ENCODE measurements around the gene PRKX. TPM values are rescaled to one million over a fixed set of nuclear protein-coding genes. Genes with fewer than 3 reads are reported as not detected.
"Not testable (repeated sequence)": the region's sequence is repeated elsewhere in the genome, so short reads cannot be mapped to it uniquely, and the experiment has no call there.

PRKX gene
- total RNA-seq, 1 experiment from 2014 or later = 20.5 TPM

GRCh38 chrX:3735891-3736290 lies 22.4 kb upstream of the PRKX start:
- H3K27me3 ChIP-seq (ENCODE audit: control insufficient read depth, insufficient read depth, low read length); H3K4me1 ChIP-seq (ENCODE audit: control insufficient read depth, insufficient read depth, low read length); in situ Hi-C loops (cut with HindIII; ENCODE audit: low pct_unique_long_range_greater_than_20kb, low sequenced_read_pairs); POLR2A ChIA-PET; intact Hi-C loops (cut with micrococcal nuclease; ENCODE audit: unreplicated experiment); H3K27ac ChIP-seq (ENCODE audit: low read length); ATAC-seq; H3K4me3 ChIP-seq (ENCODE audit: low read depth in 2 of 2, low read length in 2 of 2); DNase-seq (ENCODE audit: low read depth, low spot score); BruUV-seq (replicated peaks); H3K9me3 ChIP-seq (ENCODE audit: control insufficient read depth, insufficient read depth, low read depth, low read length); H3K36me3 ChIP-seq (ENCODE audit: control insufficient read depth, insufficient read depth, low read length); CTCF ChIA-PET: not testable (repeated sequence)

- DNase-seq (ENCODE audit: low read depth, low spot score); CTCF ChIA-PET; H3K4me3 ChIP-seq (ENCODE audit: low read depth in 2 of 2, low read length in 2 of 2); H3K36me3 ChIP-seq (ENCODE audit: control insufficient read depth, insufficient read depth, low read length); ATAC-seq; BruUV-seq (replicated peaks); H3K4me1 ChIP-seq (ENCODE audit: control insufficient read depth, insufficient read depth, low read length); in situ Hi-C loops (cut with HindIII; ENCODE audit: low pct_unique_long_range_greater_than_20kb, low sequenced_read_pairs); intact Hi-C loops (cut with micrococcal nuclease; ENCODE audit: unreplicated experiment); H3K27ac ChIP-seq (ENCODE audit: low read length); POLR2A ChIA-PET; H3K9me3 ChIP-seq (ENCODE audit: control insufficient read depth, insufficient read depth, low read depth, low read length); H3K27me3 ChIP-seq (ENCODE audit: control insufficient read depth, insufficient read depth, low read length): not testable (repeated sequence)
Measured at GRCh38 chrX:3734456-3734855, 21.0 kb upstream of the PRKX start.

DNA sequence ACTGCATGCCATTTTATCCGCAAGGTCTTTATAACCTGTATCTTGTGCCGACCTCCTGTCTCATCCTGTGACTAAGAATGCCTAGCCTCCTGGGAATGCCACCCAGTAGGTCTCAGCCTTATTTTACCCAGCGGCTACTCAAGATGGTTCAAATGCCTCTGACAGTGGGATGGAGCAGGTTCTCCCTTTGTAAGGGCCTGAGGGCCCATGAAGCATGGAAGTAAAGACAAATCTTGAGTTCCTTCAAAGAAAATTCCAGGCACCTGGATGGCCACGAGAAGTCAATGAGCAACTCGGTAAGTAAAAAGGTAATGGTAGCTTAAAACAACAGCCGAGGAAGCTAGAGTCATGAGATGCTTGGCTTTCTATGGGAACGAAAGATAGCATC lies 19.6 kb upstream of the PRKX start:
- POLR2A ChIA-PET = no interaction called here
- no peaks in the 10 kb centered on the region for H3K36me3 ChIP-seq (ENCODE audit: control insufficient read depth, insufficient read depth, low read length)
- no peak overlapping the region for H3K4me3 ChIP-seq (ENCODE audit: low read depth in 2 of 2, low read length in 2 of 2)
- no peak overlapping the region for H3K27ac ChIP-seq (ENCODE audit: low read length)
- no peaks in the 10 kb centered on the region for H3K4me1 ChIP-seq (ENCODE audit: control insufficient read depth, insufficient read depth, low read length)
- no TSS peak for BruUV-seq (replicated peaks)
- no peak for TF ChIP-seq TCF7L2 (IDR thresholded peaks at IDR 0.05; ENCODE audit: low read depth, low read length)
- CTCF ChIA-PET = no interaction called here
- H3K9me3 ChIP-seq (ENCODE audit: control insufficient read depth, insufficient read depth, low read depth, low read length) = no peaks in the 10 kb centered on the region
- in situ Hi-C loops (cut with HindIII; ENCODE audit: low pct_unique_long_range_greater_than_20kb, low sequenced_read_pairs) = no loop called here
- H3K27me3 ChIP-seq (ENCODE audit: control insufficient read depth, insufficient read depth, low read length) = no peaks in the 10 kb centered on the region
- intact Hi-C loops (cut with micrococcal nuclease; ENCODE audit: unreplicated experiment) = no loop called here
- DNase-seq (ENCODE audit: low read depth, low spot score) = no peak
- no peak for ATAC-seq

GRCh38 chrX:3732326-3733042 lies 19.0 kb upstream of the PRKX start:
- H3K27ac ChIP-seq (ENCODE audit: low read length); H3K4me1 ChIP-seq (ENCODE audit: control insufficient read depth, insufficient read depth, low read length); ATAC-seq; in situ Hi-C loops (cut with HindIII; ENCODE audit: low pct_unique_long_range_greater_than_20kb, low sequenced_read_pairs); H3K4me3 ChIP-seq (ENCODE audit: low read depth in 2 of 2, low read length in 2 of 2); H3K9me3 ChIP-seq (ENCODE audit: control insufficient read depth, insufficient read depth, low read depth, low read length); H3K36me3 ChIP-seq (ENCODE audit: control insufficient read depth, insufficient read depth, low read length); BruUV-seq (replicated peaks); intact Hi-C loops (cut with micrococcal nuclease; ENCODE audit: unreplicated experiment); POLR2A ChIA-PET; CTCF ChIA-PET; DNase-seq (ENCODE audit: low read depth, low spot score); H3K27me3 ChIP-seq (ENCODE audit: control insufficient read depth, insufficient read depth, low read length): not testable (repeated sequence)

GRCh38 chrX:3728454-3728853 lies 15.0 kb upstream of the PRKX start:
- no peak overlapping the region for H3K4me3 ChIP-seq (ENCODE audit: low read depth in 2 of 2, low read length in 2 of 2)
- ChIA-PET CTCF (no interaction called here), POLR2A (no interaction called here)
- H3K27me3 ChIP-seq (ENCODE audit: control insufficient read depth, insufficient read depth, low read length) = no peaks in the 10 kb centered on the region
- TF ChIP-seq CTCF (IDR thresholded peaks at IDR 0.05) (no peak), SIN3A (IDR thresholded peaks at IDR 0.05; ENCODE audit: borderline replicate concordance, insufficient read depth, low read depth, low read length) (no peak), TCF7L2 (IDR thresholded peaks at IDR 0.05; ENCODE audit: low read depth, low read length) (no peak), POLR2AphosphoS5 (IDR thresholded peaks at IDR 0.05; ENCODE audit: low read depth, low read length) (no peak), REST (IDR thresholded peaks at IDR 0.05; ENCODE audit: insufficient read depth in 1 of 2, low read depth in 2 of 2, low read length in 1 of 2) (no peak)
- ATAC-seq = no peak
- in situ Hi-C loops (cut with HindIII; ENCODE audit: low pct_unique_long_range_greater_than_20kb, low sequenced_read_pairs) = no loop called here
- no peak for DNase-seq (ENCODE audit: low read depth, low spot score)
- intact Hi-C loops (cut with micrococcal nuclease; ENCODE audit: unreplicated experiment) = no loop called here
- no peaks in the 10 kb centered on the region for H3K36me3 ChIP-seq (ENCODE audit: control insufficient read depth, insufficient read depth, low read length)
- no peak overlapping the region for H3K27ac ChIP-seq (ENCODE audit: low read length)
- BruUV-seq (replicated peaks) = no TSS peak
- no peaks in the 10 kb centered on the region for H3K4me1 ChIP-seq (ENCODE audit: control insufficient read depth, insufficient read depth, low read length)
- H3K9me3 ChIP-seq (ENCODE audit: control insufficient read depth, insufficient read depth, low read depth, low read length) = no peaks in the 10 kb centered on the region
